GM04504 (cell line): Measurements from ENCODE around the gene IRS1.

Experiments used
- DNase-seq: peaks from one replicate; pipeline ENCODE4 v3.0.0-alpha.2; 2012; ENCODE audit warnings: low read depth

Gene IRS1

DNA sequence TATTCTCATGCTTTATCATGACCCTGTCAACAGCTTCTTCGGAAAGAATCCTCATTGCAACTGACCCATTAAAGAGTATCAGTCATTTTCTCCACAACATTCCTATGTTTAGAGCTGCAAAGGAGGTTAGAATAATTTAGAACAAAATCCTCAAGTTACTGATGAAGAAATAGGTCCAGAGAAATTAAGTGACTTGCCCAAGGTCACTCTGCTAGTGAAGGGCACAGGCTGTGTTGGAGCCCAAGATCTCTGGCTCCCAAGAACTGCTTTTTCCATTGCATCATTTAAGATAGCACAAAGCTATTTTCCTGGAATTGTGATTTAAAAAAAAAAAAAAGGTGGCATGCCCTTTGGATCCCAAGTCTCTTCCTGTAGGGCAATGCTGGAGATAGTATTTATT is 9.6 kb downstream of the IRS1 start:
- no peak for DNase-seq

- no peak for DNase-seq
These were observed 10.6 kb downstream of the IRS1 start for GRCh38 chr2:226788881-226789490.

GRCh38 chr2:226788064-226788463 is 11.6 kb downstream of the IRS1 start:
- DNase-seq = no peak

DNA sequence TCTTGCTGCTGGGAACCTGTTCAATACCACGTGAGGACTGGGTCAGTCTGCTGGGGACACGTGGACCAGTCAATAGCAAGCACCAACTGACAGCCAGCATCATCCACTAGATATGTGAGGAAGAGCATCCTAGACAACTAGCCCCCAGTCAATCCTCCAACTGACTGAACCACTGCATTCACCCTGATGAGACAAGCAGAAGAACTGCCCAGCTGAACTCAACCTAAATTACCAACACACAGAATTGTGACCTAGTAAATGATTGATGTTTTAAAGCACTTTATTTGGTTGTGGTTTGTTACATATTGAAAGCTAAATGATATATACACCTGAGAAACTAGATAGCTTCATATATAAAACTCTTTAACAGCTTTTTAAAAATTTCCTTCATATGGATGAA is 15.7 kb downstream of the IRS1 start:
- no peak for DNase-seq

- no peak for DNase-seq
These were observed 17.4 kb downstream of the IRS1 start for GRCh38 chr2:226782092-226782713.

DNA sequence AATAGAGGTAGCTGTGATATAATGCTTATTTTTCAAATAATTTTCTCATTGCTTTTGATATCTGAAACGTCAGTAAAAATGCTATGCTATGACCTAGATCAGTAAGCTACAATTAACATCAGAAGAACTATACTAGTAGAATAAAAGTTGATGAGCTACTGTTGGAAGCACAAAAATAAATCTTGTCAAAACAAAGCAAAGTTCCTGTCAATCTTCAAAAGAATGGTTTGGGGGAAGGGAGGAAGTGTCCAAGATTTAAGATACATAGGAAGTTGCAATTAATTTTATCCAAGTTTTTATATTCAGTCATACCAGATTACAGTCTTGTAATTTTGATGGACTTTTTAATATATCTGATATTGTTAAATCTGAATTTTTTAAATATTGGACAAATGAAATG is 19.2 kb downstream of the IRS1 start:
- no peak for DNase-seq

DNA sequence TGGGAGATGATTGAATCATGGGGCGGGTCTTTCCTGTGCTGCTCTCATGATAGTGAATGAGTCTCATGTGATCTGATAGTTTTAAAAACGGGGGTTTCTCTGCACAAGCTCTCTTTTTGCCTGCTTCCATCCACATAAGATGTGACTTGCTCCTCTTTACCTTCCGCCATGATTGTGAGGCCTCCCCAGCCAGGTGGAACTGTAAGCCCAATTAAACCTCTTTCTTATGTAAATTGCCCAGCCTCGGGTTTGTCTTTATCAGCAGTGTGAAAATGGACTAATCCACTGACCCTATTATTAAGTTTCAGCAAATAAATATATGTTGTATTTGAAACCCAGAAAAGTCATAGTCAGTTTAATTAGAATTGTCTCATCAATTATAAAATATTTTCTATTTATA is 22.0 kb downstream of the IRS1 start:
- no peak for DNase-seq

DNA sequence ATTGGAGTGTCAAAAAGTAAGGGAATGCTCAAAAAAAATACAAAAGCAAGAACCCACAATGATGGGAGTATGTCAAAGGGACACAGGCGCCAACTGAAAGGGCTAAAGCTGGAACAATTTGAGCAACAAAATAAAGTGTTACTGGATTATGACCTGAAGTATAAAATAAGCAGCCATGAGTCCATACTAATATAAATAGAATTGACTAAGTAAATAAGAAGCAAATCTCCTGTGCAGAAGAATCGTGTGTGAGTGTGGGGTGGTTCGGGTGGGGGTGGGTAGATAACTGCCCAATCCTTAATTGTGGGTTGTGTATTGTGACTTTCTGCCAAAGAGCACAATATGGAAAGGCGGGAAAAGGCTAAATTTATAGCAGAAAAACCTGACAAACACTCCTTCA is 23.5 kb downstream of the IRS1 start:
- no peak for DNase-seq

DNA sequence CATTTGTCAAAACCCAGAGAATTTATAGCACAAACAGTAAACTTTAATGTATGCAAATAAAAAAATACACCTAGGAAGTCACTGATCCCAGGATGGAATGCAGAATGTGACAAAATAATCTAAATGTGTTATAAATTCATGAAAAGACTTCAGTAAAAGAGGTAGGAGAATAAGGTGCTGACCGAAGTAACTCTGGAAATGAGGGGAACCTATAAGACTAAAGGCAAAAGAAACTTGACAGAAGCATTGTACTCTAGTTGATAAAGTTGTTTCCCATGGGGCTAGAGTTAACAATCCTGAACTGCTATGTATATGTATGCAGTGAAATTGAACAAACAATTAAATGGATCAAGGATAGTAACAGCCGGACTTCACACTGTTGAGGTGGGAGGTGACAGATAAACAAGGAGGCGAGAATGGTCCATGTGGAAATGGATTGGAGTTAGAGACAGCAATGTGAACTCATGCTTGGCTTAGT is 24.5 kb downstream of the IRS1 start:
- no peak for DNase-seq

DNA sequence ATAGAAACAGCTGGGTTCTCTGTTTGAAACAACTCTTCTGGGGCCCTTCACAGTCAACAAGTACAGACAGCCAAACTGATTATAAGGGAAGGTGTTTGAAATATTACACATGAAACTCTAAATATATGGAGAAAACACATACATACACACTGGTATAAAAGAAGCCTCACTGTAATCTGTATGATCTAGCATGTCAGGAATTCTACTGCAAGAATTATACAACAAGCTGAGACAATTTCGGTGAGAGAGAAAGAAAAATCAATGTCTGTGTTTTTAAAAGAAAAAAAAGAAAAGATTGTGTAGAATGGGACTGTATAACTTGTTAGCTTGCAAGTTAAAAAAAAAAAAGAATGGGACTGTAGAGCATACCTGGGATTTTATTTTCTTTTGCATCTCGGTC is 26.3 kb downstream of the IRS1 start:
- no peak for DNase-seq

- DNase-seq = no peak
These were observed 27.0 kb downstream of the IRS1 start for GRCh38 chr2:226772389-226773179.

- DNase-seq = no peak
These were observed 28.6 kb downstream of the IRS1 start for GRCh38 chr2:226771067-226771466.

DNA sequence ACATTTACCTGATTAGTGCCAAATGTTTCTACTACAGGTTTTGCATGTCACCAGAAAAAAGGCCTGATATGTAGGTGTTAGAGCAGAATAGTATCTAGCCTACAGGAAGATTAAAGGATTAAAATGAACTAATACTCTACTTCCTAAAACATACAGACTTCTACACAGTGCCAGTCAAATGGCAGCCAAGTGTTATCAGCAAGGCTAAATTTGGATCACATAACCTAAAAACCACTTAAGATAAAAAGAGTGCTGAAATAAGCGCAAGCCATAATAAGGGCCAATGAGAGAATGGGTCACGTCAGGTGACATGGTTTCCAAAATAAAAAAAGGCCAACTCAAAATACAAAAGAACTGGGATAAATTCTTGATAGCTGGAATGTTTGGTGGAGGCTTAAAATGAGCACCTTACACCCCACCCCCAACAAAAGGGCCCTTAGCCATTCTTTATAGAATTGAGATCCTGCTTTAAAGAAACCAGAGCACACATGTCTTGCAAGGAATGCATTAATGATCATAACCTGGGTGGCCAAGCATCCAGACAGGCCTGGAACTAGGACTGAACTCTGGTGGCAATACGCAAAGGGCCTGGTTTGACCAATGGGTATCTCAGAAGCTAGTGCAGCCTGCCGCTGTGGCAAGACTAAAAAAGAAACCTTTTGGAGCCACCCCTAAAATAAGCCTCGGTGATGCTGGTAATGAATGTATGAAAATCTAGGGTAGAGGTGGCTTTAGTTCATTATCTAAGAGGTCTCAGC is 32.4 kb downstream of the IRS1 start:
- no peak for DNase-seq

DNA sequence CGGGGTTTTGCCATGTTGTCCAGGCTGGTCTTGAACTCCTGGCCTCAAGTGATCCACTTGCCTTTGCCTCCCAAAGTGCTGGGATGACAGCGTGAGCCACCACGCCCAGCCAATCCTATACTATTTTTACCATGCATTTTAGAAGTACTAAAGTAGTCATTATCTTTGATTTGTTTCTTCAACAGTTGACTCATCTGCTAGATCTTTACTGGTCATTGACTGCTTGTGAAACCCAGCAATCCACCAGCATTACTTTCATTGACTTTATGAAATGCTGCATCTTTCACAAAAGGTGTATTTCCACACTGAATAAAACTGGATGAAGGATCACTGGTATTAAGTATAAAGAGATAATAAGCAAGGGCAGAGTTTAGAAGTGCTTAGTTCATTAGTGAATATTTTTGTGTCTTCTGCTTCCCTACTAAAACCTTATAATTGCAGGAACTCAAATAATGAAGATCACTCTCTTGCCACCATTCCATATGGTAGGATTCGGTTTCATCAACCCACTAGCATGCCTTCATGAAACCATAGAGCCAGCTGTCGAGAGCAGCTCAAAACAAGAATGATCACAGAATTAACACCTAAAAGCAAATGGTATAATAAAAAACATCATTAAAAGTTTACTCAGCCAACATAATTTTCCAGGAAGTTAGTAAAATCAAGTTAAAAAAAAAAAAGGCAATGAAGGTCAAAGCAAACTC is 33.1 kb downstream of the IRS1 start:
- no peak for DNase-seq

- DNase-seq = no peak
These were observed 36.3 kb downstream of the IRS1 start for GRCh38 chr2:226763320-226763719.

- DNase-seq = no peak
These were observed 38.4 kb downstream of the IRS1 start for GRCh38 chr2:226761195-226761583.

DNA sequence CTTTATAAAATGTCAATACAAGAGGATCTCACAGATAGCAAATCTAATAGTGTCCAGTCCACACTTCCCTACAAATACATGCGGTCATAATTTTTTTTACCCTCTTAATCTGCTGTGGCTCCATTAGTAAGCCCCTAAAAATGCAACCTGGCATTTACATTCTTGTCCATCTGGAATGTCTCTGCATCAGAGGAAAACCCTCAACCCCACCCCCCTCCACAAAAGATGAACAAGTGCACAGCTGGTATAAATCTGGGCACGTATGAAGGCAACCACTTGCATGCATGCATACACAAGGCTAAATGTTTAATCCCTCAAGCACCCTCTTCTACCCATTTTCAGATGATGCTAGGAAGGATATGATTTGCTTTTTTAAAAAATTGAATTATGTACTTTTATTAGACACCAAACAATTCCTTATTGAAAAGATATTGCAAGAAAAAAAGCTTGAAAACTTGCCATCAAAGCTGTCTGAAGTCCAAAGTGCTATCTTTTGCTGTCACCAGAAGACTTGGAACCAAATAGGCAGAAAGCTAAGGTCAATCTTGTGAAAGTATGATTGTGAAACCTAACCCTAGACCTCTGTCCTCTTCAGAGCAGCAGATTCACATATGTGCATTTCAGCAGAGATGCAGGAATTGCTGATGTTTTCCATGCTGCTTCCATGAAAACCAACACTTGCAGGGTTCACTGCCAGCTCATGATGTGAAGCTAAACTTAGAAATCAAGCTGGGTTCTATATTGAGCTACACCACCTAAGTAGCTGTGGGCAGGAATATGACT is 39.0 kb downstream of the IRS1 start:
- DNase-seq = peak; percentile 54

- no peak for DNase-seq
These were observed 39.9 kb downstream of the IRS1 start for GRCh38 chr2:226759768-226760167.

DNA sequence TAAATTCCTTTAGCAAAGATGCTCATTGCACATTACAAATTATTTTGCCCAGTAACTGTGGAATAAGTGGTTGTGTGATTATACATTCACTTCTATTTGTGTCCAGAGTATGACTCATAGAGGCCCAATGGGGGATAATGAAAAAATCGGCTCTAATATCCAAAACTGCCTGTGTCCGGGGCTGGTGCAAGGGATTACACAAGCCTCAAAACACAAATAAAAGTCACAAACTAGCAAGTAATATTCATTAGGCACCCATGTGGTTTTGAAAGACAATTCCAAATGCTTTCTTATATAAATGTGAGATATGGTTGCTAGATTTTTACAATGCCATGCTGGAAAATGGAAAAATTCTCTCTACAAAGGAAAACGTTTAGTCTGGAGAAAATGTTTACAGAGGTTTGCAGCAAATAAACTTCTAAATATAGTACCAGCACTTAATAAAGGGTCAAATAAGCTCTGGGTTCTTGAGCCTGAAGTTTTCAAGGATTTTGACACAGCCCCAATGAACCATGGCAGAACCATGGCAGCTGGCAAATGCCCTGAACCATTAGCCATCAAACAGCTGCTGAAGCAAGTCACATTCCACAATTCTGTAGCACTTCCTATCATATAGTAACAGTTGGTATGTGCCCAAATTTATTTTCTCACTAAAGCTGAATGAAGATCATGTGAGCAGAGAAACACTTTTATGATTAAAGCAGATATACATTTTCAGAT is 40.5 kb downstream of the IRS1 start:
- DNase-seq = peak; percentile 51

- no peak for DNase-seq
These were observed 43.5 kb downstream of the IRS1 start for GRCh38 chr2:226756131-226756530.
